HG03457 (cell line): ENCODE measurements around the gene NGRN.
"Not testable (repeated sequence)": the region's sequence is repeated elsewhere in the genome, so short reads cannot be mapped to it uniquely, and the experiment has no call there.

ENCODE experiments used
- ATAC-seq: cut with Tn5 transposase; IDR thresholded peaks from one replicate; pipeline ENCODE4 v1.9.1; 2021; ENCODE audit warnings: moderate number of reproducible peaks; ENCODE audit not compliant: unreplicated experiment

NGRN gene

DNA sequence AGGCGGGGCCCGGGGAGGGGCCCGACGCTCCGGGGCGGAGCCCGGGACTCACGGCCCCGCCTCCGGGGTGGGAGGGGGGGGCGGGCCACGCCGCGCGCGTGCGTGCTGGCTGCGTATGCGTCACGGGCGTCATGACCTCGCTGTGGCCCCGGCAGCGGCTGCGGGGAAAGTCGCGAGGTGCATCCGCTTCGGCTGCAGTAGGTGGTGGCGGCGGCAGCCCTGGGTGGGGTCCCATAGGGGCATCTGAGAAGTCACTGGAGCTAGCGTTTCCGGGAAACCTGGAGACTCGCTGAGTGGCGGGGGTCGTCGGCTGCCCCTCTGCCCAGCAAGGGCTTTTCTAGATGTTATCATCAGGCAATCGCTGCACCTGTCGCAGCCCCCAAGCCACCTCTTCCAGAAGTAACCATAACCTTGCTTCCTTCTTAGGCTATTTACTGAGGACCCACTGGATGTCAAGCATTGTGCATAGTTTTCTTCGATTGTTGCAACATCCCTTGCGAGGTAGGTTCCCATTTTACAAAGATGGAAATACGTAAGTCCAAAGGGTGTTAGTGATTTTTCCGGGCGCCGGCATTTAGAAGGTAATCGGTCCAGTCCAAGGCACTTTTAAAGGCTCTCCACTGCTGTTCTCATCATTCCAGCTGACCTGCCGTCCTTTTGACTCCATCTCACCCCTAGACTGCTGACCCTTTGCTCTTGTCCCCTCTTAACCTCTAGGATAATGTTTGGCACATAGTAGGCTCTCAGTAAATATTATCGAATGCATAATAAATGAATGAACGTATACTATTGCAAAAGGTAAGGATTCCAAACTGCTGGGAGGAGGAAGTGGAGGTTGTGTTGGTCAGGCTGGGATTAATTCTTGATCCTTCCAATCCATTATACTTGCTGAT lies 31.1 kb upstream of the NGRN start, which contains the start of gene GDPGP1:
TSS of gene GDPGP1 (plus strand) at position 114 of the 893 bp plus-strand sequence. CDS start 6,700 bp downstream, outside the sequence.
- ATAC-seq, result peak; percentile 60

DNA sequence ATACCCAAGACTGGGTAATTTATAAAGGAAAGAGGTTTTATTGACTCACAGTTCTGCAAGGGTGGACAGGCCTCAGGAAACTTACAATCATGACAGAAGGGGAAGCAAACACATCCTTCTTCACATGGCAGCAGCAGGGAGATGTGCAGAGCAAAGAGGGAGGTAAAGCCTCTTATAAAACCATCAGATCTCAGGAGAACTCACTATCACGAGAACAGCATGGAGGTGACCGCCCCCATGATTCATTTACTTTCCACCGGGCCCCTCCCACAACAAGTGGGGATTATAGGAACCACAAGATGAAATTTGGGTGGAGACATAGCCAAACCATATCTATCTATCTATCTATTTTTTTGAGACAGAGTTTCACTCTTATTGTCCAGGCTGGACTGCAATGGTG lies 26.1 kb upstream of the NGRN start:
- ATAC-seq, result no peak

DNA sequence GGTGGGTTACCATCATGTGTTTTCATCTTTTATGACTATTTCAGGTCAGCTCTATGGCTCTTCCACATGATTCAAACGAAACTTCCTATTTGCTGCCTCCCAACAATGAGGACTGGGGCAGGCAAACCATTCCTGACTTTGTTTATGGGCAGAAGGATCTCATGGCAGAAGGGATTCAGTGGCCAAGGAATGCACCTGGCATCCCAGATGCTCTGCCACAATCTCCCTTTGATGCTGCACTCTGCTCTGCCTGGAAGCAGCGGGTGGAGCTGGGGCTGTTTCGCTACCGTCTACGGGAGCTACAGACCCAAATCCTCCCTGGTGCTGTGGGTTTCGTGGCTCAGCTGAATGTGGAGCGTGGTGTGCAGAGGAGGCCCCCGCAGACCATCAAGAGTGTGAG lies 24.6 kb upstream of the NGRN start:
- ATAC-seq, result no peak

DNA sequence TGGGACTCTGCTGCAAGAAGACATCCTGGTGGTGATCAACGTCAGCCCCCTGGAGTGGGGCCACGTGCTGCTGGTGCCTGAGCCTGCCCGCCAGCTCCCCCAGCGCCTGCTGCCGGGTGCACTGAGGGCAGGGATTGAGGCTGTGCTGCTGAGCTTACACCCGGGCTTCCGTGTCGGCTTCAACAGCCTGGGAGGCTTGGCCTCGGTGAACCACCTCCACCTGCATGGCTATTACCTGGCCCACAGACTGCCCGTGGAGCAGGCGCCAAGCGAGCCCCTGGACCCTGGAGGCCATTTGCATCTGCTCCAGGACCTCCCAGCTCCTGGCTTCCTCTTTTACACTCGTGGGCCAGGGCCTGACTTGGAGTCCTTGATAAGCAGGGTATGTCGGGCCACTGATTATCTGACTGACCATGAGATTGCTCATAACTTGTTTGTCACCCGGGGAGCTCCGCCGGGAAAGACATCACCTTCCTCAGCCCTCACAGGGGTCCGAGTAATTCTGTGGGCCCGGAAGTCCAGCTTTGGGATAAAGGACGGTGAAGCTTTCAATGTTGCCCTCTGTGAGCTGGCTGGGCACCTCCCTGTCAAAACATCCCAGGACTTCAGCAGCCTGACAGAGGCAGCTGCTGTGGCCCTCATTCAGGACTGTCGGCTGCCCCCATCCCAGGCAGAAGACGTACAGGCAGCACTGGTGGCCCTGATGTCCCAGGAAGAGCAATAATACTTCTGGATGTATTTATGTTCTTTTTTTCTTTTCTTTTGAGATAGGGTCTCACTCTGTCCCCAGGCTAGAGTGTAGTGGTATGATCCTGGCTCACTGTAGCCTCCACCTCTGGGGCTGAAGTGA lies 23.9 kb upstream of the NGRN start:
- no peak for ATAC-seq

DNA sequence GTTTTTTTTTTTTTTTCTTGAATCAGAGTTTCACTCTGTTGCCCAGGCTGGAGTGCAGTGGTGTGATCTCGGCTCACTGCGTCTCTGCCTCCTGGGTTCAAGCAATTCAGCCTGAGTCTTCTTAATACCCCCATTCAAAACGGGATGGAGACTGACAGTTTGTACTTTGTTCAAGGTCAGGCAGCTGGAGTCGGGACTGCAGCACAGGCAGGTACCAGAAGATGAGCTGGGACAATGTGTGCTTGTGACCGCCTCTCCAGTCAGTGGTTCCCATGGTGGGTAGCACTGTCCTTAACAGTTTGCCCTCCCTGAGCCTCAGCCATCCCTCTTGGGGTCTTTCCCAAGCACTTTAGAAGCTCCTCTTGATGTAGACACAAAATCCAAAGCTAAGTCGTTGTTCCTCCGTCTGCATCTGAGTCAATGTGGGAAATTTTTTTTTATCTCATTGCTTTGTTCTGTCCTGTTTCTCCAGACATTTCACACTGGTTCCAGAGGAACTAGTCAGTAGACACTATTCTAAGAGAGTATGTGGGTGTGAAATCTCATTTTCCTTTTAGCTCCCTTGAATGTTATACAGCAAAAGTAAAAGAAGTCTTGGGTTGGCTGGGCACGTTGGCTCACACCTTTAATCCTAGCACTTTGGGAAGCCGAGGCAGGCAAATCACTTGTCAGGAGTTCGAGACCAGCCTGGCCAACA lies 21.4 kb upstream of the NGRN start:
- ATAC-seq, result no peak

DNA sequence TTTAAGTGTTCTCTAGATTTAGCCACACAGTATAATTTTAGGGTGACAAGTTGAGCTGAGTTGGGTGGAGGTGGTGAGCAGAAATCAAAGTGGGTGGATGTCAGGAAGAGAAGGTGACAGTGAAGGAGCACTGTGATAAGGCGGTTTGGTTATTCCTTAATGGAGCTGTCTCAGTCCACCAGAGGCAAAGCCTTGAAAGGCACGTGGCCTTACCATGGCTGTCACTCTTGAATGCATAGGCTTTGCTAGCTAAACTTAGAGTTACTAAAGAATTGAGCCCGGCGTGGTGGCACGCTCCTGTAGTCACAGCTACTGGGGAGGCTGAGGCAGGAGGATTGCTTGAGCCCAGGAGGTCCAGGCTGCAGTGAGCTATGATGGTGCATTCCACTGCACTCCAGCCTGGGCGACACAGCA lies 16.7 kb upstream of the NGRN start:
- no peak for ATAC-seq

DNA sequence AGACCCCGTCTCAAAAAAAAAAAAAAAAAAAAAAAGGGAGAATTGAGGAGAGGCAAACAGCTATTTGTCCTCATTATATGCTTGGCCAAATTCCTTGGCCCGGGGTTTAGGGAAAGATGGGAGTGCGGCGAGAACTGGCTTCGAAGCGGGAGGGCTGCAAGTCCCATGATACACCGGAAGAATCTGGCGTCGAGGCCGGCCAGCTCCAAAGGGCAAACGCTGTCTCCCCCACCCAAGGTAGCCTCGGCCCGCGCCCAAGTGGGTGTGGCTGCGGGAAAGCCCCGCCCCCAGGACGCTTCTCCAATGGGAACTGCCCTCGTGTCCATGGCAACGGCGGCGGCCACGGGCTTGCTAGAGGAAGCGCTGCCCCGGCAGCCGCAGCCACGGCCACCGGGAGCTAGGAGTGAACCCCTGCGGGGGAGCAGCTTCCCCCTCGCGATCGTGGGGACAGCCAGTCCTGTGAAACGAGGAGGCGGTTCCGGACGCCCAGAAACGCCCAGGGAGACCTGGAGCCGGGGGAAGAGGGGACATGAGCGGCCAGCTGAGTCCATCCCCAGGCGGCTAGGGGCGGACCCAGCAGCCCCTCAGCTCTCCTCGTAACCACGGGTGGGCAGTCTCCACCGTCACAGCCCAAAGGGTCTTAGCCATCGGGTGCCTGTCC lies 16.1 kb upstream of the NGRN start, which contains the start of gene TTLL13:
TSS of gene TTLL13 (plus strand) at position 354 of the 661 bp plus-strand sequence. CDS start 1,075 bp downstream, outside the sequence.
- ATAC-seq, result no peak

DNA sequence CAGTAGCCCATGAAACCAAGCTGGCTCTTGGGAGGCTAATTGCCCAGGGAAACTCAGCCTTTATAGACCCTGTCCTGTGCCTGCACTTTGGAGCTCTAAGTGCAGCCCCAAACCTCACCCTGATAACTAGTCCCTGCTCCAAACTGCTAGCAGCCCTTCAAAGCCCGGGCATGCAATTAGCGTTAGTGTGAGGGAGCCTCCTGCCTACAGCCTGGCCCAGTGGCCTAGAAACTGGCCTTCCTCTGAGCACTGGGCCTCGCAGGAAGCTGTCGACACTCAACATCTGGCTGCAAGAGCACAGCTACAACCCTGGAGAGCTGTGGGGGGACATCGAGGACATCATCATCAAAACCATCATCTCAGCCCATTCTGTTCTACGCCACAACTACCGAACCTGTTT lies 7.7 kb upstream of the NGRN start:
- ATAC-seq, result no peak

DNA sequence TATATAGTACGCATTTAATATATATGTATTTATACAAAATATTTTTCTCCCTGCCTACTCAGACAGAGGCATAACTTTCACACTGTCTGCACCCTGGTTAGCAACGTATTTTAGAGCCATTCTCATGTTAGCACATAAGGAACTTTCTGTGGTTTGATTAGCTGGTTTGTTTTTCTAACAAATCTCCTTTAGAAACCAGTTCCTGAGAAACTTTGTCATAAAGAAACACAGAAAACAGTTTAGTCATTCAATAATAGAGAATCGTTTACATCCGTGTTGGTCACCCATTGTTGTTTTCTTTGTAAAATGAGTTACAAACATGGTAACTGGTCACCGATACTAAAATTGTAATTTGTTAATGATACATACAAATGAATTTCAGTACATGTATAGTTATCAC lies 5.9 kb upstream of the NGRN start:
- ATAC-seq, result peak; percentile 55

DNA sequence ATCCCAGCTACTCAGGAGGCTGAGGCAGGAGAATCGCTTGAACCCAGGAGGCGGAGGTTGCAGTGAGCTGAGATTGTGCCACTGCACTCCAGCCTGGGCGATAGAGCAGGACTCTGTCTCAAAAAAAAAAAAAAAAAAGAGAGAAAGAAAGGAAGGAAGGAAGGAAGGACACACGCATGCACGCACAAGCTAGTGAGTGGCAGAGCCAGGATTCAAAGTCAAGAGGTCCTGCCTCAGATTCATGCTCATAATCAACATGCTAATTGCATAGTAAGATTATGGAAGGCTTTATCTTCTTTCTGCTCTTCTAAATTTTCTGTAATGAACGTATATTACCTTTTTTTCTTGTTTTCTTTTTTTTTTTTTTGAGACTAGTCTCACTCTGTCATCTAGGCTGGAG lies 4.7 kb upstream of the NGRN start:
- not testable (repeated sequence) for ATAC-seq

DNA sequence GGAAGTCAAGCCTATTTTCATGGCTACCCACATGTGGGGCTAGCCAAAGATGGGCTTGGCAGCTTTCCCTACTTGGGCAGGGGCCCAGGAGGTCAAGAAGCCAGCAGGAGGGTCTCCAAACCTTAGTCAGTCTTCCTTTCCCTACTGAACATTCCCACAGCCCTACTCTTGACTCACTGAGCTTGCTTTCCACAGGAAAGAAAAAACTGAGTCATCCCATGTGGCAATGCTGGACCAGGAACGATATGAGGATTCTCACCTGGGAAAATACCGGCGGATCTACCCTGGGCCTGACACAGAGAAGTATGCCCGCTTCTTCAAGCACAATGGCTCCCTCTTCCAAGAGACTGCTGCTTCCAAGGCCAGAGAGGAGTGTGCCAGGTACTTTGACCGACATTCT lies 3.7 kb upstream of the NGRN start:
- no peak for ATAC-seq

DNA sequence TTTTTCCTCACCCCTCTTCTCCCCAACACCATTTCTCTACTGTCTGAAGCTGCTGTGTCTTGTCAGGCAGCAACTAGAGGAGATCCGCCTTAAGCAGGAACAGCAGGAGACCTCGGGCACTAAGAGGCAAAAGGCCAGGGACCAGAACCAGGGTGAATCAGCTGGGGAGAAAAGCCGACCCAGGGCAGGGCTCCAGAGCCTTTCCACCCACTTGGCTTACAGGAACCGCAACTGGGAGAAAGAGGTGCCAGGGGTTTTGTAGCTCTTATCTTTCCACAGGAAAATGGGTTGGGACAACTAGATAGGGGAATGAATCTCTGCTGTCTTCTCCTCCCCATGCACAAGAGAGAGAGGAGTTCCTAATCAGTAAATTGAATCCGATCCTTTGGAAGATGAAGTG lies 3.0 kb upstream of the NGRN start:
- no peak for ATAC-seq

DNA sequence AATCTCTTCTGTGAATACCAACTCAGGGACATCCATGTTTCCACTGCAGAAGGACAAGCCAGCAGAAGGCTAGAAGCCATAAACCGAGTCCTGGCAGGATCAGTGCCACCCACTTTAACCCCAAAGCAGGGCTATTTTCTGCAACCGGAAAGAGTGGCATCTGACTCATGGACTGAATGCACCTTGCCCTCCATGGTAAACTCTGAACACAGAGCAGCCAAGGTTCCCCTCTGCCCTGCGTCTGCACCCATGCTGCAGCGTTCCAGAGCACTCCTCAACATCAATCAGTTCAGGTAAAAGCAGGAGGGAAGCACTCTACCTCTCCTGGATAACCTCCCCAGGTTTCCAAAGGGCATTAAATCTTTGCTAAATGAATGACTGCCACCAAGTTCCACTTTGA lies 801 bp upstream of the NGRN start:
- no peak for ATAC-seq

DNA sequence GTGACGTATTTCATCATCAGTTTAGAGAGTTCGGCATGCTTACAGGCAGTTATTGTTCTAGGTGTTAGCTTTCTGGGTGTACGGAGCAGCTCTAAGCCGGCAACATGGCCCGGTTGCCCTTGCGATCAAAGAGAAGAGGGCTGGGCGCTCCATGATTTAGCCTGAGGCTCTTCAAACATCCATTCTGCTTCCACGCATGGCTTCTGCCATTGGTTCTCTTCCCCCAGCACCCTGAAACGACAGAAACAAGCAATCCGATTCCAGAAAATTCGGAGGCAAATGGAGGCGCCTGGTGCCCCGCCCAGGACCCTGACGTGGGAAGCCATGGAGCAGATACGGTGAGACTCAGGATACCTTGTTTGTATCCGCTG lies 574 bp downstream of the NGRN start:
- peak; percentile 12 for ATAC-seq

DNA sequence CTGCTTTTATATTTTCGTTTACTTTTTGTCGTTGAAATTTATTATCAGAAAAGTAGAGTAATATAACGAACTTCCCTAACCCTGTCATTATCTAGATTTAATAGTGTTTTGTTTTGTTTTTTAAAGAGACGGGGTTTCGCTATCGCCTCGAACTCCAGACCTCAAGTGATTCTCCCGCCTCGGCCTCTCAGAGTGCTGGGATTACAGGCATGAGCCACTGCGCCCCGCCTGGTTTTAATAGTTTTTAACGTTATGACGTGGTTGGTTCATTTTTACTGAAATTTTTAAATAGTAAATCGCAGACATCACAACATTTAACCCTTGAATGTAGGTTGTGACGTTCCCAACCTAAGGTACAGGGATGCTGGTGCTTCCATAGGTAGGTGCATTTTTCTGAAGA lies 1.0 kb downstream of the NGRN start:
- no peak for ATAC-seq

DNA sequence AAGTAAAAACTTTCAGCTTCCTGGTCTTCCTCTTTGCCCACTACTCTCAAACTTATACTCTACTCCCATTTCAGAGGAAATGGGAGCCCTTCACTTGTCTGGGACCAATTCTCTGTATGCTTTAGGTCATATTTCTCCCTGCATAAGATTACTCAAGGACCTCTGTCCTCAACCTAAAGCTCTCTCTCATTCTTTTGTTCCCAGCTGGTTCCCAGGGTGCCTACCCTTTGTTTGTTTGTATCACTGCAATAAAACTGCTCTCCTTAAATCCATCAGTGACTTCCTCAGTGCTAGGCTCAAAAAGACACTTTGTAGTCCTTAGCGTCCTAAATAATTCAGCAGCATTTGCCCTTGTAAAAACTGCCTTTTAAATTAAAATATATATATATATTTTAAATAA lies 2.9 kb downstream of the NGRN start:
- no peak for ATAC-seq

DNA sequence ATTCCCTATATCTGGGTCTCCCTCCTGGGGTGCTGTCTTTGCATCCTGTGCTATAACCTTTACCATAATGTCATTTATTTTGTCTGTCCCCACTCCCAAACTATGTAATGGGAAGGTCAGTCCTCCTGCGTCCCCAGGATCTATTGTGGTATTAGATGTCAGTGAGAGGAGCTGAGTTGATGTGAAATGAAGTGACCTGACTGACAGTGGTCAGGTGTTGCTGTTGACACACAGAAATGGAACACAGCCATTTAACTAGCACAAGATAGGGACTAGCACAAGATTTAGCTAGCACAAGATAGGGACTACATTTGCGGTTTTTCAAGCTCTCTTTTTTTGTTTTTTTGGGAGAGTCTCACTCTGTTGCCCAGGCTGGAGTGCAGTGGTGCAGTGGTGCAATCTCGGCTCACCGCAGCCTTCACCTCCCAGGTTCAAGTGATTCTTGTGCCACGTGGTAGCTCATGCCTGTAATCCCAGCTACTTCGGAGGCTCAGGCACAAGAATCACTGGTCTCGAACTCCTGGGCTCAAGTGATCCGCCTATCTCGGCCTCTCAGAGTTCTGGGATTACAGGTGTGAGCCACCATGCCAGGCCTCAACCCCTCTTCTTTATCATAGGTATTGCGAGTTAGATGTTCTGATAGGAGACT lies 5.2 kb downstream of the NGRN start:
- no peak for ATAC-seq

DNA sequence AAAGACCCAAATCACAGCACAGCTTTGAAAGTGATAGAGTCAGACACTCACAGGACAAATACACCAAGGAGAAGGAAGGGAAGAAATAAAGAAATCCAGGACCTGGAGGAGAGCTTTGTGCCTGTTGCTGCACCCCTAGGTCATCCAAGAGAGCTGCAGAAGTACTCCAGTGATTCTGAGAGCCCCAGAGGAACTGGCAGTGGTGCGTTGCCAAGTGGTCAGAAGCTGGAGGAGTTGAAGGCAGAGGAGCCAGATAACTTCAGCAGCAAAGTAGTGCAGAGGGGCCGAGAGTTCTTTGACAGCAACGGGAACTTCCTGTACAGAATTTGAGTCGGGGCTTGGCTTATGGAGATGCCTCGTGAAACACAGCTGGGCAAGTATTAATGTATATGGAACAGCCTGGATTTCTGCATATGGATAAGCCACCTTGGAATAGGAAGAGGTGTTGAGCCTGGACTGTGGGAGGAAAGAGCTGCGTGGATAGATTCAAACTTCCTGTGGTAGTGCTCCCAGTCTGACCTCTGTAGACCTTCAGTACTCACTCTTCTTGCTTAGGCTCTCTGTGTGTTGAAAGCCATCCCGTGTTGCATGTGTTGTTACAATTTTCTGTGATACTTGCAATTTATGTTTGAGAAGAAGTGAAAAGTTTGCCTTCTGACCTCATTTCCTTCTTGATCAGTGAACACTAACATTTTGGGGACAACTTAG lies 6.1 kb downstream of the NGRN start:
- no peak for ATAC-seq

DNA sequence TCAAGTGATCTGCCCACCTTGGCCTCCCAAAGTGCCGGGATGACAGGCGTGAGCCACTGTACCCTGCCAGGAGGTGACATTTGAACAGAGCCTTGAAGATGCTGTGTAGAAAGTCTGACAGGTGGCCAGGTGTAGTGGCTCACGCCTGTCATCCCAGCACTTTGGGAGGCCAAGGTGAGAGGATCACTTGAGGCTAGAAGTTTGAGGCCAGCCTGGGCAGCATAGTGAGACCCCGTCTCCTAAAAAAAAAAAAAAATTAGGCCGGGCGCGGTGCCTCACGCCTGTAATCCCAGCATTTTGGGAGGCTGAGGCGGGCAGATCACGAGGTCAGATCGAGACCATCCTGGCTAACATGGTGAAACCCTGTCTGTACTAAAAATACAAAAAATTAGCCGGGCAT lies 13.0 kb downstream of the NGRN start:
- ATAC-seq, result not testable (repeated sequence)

DNA sequence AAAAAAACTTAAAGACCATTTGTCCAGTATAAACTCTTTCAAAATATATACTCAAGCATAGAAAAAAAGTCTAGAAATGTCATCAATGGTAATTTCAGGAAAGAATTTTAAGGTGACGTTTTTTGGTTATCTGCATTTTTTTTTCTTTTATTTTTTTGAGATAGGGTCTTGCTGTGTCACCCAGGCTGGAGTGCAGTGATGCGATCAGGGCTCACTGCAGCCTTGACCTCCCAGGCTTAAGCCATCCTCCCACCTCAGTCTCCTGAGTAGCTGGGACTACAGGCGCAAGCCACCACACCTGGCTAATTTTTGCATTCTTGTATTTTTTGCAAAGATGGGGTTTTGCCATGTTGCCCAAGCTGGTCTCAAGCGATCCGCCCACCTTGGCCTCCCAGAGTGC lies 15.3 kb downstream of the NGRN start:
- not testable (repeated sequence) for ATAC-seq
